DMS114 treated with DMSO at 0.1 percent for 48 hours (cell line): Measurements from ENCODE around the gene C1orf174.

Experiments used
- DNase-seq: peaks from one replicate; lab custom pipeline; 2025; ENCODE audit not compliant: unreplicated experiment; lab: John Stamatoyannopoulos, UW

C1orf174 gene

DNA sequence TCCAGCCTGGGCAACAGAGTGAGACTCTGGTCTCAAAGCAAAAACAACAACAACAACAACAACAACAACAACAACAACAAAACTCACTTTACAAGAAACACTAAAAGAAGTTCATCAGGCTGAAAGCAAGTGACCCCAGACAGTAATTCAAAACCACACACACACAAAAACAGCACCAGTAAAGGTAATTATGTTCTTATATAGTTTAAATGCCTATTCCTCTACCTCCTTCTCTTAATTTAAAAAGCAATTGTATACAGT, 1.7 kb downstream of the C1orf174 start:
- no peak for DNase-seq

DNA sequence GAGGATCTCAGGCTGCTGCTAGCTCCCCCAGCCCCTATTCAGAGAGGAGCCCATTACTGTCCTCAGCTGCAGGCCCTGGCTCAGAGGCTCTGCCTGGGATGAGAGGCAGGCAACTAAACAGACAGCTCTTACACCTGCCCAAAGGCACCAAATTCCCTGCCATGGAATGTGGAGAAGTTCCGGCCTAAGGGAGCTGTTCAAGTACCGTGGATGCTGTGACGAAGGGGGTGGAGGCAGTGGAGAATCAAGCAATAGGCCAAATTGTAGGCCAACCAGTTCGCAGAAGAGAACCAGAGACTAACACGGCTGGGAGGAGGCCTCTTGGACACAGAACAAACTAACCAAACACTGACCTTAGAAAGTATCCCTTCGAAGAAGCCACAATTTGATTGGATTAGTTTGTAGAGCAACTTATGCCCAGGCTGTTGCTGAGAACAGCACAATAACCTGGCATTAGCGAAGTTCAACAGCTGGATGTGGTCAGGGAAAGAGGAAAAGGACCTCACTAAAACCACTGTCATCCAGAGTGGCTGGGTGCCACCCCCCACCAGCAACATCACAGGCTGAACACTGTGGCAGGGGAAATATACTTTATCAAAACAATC, 3.6 kb downstream of the C1orf174 start:
- DNase-seq = no peak

DNA sequence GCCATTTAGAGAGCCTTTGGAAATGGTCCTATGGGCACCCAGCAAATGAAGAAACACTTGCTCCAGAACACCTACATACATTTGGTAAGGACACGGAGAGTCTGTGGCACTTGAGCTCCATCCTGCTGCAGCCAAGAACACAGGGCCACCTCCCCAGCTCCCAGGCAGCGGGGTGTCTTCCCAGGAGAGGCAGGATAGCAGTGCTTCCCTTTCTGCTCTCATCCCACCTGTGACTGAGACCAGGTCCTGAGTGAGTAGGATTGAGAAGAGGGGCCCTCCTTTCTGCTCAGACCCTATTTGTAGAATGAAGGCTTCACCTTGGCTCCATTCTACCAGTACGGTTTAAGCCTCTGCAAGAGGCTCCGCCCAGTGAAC, 4.1 kb downstream of the C1orf174 start:
- no peak for DNase-seq

DNA sequence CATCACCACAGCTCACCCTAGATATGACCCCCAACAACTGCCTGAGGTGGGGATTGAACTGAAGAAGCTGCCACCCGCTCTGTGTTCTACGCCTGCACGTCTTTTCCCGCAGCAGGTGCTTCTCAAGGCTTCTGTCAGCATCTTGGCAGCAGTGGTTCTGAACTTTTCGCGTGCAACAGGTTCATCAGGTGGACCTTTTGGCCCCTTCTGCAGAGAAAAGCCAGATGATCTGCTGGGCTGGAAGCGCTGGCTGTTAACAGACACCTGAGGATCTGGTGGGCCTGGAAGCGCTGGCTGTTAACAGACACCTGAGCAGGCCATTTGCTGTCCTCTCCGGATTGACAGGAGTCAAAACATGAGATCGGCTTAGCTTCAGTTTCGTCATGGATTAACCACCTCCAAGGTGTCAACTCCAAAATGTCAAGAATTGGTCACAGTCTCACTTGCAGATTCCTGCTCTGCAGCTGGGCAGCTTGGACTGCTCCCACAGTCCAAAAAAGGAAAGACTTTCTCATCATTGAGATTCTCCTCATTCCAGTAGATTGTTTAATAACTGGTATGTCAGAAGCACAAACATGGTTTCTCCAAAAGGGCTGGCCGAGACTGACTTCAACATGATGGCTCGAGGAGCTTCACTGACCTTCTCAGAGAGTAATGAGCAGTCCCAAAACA, 4.7 kb downstream of the C1orf174 start:
- DNase-seq = no peak

DNA sequence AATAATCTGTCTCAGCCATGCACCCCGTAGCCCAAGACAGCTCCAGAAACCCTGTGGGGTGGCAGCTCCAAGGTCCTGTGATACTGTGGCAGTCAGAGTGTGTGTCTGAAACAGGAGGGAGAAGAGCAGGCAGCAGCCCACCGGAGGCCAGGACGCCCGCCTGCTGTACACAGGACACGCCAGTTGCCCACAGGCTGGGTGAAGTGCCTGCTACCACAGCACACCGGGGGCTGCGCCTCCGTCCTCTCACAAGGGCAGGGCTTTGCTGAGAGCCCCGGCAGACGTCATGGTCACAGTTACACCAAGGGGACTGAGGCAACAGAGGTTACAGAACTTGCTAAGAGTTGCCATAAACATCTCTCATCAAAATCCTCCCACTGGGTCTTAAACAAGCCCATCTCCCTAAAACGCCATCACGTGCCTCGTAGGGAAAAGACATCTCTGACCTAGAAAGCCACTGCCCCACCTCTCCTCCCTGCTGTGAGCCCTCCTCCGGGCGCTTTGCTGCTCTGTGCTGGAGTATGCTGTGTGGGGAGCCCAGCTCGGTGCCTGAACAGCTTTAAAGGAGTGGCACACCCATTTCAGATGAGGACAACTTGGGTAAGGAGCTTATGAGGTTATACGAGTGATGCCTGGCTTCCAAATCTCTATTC, 5.3 kb downstream of the C1orf174 start:
- no peak for DNase-seq

DNA sequence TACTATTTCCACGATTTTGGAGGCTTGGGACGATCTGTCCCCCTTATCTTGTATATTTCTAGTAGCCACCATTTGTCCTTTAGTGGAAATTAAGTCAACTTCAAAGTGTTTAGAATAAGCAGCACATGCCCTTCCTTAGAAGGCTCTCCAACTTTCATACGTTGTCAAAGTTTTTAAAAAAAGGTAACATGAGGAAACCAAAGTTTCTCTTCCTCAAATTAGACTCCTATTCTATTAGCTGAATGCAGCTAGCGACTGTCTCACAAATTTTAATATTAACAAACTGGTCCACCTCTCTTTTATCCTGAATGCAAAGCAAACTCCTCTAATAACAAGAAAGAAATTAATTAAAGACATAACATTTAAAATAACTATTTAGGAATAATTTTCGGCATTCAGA, 6.9 kb downstream of the C1orf174 start:
- no peak for DNase-seq

DNA sequence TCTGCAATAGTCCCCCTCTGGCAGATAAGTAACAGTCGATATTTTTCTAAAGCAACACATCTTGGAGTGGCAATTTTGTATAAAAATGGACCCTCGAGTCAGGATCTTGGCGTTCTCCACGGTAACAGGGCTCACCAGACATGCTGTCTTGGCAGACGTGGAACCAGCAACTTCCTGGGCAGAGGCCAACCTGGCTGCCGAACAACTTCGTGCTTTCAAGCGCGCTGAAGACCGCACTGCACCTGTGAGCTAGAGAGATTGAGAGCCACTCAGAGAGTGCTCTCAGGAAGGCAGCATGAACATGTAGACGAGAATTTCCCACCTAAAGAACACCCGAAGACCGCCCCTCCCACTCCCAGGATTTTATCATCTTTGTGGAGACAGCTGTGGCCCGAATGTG, 7.3 kb downstream of the C1orf174 start:
- DNase-seq = no peak

DNA sequence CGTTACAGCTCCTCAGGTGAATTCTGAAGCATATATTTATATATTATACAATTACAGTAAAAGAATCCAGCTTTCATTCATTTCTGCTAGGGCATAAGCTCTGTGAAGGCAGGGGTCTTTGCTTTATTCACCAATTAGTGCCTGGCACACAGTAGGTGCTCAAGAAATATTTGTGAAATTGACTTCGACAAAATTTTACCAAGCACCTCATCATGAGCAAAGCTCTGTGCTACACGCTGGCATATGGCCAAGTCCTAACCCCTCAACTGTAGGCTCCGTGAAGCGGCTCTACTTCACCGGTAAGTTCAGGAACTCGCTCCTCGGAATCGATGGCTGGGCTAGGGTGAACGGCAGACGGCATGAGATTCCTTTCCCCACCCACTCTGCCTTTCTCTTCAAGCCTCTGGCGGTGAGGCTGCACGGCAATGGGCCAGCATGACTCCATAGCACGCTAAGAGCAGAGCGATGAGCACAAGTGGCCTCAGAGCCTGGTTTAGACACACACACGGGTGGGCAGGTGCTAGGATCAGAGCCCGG, 8.7 kb downstream of the C1orf174 start:
- DNase-seq = no peak

DNA sequence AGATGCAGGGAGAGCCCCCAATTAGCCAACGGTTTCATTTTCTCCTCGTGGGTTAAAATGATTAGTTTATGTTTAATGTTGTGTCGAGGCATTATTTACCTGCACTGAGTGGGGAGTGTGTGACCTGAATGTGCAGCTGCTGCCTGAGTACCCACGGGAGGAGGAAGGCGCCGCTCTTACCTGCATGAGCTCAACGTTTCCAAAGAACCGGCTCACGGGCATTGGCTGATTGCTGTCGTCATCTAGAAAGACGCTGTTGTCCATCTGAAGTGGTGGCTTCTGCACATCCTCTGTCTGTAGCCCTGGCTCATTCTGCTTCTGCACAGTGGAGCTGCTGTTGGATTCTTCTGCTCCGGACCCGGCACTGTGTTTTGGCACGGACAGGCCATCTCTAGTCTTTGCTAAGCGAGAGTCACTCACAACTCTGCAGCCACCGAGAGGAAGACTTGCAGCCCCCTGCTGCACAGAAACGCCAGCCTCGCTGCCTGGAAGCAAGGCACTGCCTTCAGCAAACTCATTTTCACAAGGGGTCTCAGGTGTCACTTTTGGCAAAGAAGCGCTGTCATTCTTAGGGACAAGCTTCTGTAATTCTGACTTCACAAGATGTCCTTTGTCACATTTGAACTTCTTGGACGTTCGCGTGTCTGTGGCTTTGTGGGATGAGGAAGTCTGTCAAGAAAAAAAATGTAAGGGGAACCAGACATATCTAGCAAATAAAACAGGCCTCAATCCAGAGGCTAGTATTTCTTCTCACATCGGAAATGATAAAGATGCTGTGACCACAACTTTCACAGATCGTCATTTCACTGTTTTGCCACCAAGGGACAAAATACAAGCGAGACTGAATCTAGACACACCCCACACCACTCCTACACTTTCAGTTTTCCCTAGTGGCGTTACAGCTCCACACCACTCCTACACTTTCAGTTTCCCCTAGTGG, 9.4 kb downstream of the C1orf174 start:
- no peak for DNase-seq

DNA sequence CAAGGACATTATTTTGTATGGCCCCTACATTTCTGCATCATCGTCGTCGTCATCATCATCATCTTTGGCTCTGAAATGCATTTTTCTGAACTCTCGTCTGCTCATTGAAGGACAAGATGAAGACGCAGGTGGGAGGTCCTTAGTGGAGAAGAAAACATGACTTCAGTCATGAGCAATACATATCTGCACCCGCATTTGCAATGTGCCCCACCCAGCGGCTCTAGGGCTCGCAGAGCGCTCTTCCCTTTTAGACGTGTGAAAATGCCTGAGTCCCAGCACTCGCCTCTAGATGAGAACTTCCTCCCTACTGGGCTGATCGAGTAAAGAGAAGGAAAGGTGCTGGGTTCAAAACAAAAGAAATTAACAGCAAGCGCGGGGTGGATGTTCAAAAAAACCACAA, 10.1 kb downstream of the C1orf174 start:
- DNase-seq = no peak

DNA sequence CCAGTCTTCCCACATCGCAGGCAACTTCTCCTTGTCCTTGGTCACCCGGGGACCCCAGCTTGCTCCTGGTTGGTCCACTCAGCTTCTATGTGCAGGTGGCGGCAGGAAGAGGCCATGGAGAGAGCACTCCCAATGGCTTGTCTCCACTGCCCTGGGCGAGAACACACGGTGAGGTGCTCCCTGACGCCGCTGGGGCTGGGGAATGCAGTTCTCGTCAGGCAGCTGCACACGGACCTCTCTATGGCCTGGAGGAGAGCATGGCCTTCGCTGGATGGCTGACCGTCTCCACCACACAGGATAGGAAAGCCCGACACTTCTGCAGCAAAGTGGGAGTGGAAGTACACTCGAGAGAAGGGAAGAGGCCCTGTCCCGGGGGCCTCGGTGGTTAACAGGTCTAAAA, 11.8 kb downstream of the C1orf174 start:
- no peak for DNase-seq

DNA sequence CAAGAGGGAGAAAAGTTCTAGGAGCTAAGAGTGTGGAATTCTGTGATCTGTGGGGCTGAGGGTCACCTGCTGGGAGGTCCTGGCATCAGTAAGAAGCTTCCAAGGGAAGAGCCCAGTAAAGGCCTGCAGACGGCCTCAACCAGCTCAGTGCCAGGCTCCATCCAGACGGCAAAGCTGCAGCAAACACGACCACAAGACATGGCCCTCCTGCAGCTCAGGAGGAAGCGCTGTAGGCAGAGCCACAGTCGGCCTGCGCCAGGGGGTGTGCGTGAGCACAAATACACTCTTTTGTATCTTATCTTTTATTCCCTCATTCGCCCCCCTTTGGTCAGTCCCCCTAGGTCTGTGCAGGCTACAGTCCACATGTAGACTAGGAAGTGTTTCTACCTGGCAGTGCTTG, 13.4 kb downstream of the C1orf174 start:
- DNase-seq = no peak

DNA sequence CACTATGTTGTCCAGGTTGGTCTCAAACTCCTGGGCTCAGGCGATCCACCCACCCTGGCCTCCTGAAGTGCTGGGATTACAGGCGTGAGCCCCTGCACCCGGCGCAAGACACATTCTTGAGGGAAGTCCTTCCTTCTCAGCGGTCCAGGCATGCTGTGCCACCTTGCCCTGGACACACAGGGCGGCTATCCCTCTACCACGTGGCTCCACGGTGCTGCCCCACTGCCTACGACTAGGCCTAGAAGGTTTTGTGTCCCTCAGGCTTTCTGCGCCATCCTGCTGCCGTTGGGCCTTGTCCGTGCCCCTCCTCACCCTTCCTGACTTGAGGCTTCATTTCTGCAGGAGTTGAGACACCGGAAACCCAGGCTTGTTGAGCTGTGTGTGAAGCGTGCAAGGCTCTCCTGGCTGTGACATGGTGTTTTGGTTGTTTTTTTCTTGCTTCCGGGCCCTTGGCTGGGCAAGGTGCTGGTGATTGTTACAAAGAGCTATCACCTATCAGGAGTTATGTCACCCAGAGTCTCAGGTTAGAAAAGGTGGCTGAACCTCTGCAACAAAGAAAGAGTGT, 13.9 kb downstream of the C1orf174 start:
- DNase-seq = no peak

DNA sequence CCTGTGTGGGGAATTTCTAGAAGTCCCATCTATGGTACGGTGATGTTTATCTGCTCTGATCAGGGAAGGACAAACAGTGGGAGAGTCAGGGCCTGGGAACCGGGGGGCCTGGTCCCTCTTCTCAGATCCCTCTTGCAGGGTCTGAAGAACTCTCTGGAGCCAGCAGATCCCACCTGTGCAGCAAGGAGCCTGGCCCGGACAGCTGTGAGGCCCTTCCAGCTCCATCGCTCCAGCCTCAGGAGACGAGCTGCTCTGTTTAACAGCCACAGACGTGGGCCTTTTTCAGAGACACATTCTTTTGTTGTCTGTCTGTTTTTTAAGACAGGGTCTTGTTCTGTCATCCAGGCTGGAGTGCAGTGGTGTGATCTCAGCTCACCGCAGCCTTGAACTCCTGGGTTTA, 14.5 kb downstream of the C1orf174 start:
- DNase-seq = no peak

DNA sequence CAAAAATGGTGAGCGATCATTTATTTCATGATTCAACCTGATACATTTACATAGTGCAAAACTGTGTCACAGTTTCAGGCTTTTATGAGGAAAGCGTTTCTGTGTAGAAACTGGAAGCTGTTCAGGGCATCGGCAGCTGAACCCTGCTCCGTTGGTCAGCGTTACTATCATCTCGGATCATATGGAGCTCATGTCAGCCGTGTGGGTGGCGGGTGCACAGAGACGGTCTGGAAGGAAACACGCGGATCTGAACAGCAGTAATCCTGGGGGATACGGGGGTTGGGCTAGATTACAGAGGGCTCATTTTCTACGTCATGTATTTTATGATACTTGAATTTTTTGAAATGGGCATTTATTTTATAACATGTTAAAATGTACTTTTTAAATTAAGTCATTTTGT, 15.1 kb downstream of the C1orf174 start:
- DNase-seq = no peak

DNA sequence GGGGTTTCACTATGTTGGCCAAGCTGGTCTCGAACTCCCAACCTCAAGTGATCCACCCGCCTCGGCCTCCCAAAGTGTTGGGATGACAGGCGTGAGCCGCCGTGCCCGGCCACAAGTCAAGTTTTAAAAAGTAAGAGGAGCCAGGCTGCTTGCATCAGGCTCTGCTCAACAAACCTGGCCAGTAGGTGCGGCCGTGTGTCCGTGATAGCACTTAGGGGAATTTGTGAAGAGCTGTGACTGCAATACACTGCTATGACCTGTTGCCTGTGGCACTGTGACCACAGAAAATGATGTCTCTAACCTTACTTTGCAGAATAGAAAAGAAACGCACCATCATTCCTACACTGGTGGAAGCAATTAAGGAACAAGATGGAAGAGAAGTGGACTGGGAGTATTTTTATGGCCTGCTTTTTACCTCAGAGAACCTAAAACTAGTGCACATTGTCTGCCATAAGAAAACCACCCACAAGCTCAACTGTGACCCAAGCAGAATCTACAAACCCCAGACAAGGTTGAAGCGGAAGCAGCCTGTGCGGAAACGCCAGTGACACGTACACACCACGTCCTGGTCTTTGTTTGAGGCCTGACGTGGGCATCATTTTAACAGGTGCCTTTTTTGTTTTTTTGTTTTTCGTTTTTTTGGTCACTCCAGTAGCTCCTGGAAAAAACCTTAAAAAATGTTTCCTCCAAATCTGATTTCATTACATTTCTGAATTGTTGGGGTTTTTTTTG, 16.7 kb downstream of the C1orf174 start:
- no peak for DNase-seq

DNA sequence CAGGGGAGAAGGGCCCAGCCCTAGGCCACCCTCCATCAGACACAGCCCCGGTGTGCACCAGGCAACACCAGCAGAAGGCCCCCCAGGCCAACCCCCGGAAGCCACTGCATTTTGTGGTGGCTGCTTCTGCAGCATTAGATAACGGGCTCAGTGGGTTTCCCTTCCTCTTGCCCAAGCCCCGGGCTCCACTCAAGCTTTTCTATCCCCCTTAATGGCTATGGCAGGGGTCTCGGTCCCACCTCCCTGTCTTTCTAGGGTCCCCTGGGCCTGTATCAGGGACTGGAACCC, 18.9 kb downstream of the C1orf174 start:
- DNase-seq = no peak

DNA sequence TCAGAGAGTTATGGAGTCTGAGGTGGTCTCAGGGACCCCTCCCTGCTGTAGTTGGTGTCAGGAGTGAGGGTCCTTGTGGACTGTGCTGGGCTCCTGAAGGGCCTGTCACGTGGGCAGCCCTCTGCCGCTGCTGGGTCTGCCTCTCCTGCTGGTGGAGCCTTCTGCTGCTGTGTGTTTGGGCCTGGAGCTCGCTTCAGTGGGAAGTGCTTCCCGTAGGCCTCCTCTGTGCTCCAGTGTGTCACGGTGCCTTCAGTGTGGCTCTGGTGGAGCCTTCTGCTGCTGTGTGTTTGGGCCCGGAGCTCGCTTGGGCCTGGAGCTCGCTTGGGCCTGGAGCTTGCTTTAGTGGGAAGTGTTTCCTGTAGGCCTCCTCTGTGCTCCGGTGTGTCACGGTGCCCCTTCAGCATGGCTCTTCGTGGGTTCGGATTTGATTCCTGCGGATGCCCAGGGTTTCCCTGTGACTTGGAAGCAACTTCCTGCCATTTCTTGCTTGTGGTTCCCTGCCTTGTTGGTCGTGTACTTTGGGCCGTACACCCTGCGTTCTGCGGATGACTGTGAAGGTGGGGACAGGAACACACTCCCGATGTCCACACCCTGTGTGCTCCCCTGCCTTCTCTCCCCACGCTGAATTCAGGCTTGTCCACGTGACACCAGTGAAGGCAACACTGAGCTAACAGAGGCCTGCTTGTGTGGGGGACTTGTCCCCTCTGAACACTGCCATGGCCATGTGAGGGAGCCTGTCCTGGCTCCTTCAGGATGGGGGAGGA, 19.5 kb downstream of the C1orf174 start:
- no peak for DNase-seq

DNA sequence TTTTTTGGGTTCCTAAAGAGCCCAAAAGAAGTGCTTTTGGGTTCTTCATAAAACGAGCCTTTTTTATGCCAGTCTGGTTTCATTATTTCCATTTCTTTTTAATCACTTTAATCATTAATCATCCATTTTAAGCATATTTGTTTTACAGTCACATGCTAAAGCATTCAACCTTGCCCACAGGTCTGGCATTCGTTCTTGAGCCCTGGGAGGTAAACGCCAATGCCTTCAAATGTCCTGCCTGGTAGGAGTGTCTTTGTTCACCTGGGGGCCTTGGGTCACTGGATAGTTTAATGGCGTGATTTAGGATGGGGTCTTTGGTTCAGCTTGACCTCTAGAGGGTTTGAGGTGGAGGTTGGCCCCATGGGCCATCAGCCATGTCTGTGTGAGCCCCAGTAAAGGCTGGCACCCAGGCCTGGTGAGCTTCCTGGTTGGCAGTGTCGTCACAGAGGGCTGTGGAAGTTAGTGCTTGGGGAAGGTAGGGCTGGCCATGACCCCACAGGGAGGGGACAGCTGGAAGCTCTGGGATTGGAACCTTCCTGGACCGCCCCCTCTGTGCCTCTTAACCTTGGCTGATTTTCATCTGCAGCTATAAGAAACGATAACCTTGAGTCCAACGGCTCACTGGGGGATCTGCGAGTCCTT, 20.2 kb downstream of the C1orf174 start:
- no peak for DNase-seq

DNA sequence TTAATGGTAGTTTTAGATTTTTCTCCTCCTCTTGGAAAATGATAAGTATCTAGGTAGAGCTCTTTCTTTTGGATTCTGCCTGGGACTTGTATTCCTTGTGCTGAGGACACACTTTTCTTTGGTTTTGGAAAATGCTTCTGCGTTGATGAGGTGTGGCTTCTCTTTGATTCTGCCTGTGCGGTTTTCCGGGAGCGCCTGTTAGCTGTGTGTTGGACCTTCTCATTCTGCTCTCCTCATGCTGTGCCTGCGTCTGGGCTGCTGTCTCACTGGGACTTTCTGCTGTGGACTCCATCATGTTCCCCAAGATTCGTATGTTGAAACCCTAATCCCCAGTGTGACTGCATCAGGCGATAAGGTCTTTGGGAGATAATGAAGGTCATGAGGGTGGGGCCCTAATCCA, 21.0 kb downstream of the C1orf174 start:
- DNase-seq = no peak
